ENCODE results near the gene CNDP1.

CNDP1 gene

GRCh38 chr18:74631212-74631611 lies 96.9 kb downstream of the CNDP1 start:
- no peak overlapping the region for H3K4me3 ChIP-seq (ENCODE audit: low read depth, low read length)
- TF ChIP-seq CTCF (IDR thresholded peaks at IDR 0.05; ENCODE audit: insufficient read depth, low read depth, low read length, missing control alignments): no peak

GRCh38 chr18:74631623-74632350 lies 97.5 kb downstream of the CNDP1 start:
- TF ChIP-seq CTCF (IDR thresholded peaks at IDR 0.05; ENCODE audit: insufficient read depth, low read depth, low read length, missing control alignments): no peak
- no peak overlapping the region for H3K4me3 ChIP-seq (ENCODE audit: low read depth, low read length)
- DNase-seq (ENCODE audit: low read depth): no peak

More at GRCh38 chr18:74631212-74631611, 96.9 kb downstream of the CNDP1 start:
- no peak for DNase-seq (ENCODE audit: low read depth)

- TF ChIP-seq CTCF (IDR thresholded peaks at IDR 0.05; ENCODE audit: insufficient read depth, low read depth, low read length, missing control alignments): no peak
- no peak for DNase-seq (ENCODE audit: low read depth)
- no peak overlapping the region for H3K4me3 ChIP-seq (ENCODE audit: low read depth, low read length)
These were observed 98.0 kb downstream of the CNDP1 start for GRCh38 chr18:74632351-74632679.

GRCh38 chr18:74632856-74633255 lies 98.6 kb downstream of the CNDP1 start:
- TF ChIP-seq CTCF (IDR thresholded peaks at IDR 0.05; ENCODE audit: insufficient read depth, low read depth, low read length, missing control alignments): no peak
- H3K4me3 ChIP-seq (ENCODE audit: low read depth, low read length): no peak overlapping the region
- no peak for DNase-seq (ENCODE audit: low read depth)

GRCh38 chr18:74633652-74634352 lies 99.5 kb downstream of the CNDP1 start:
- no peak for DNase-seq (ENCODE audit: low read depth)
- no peak overlapping the region for H3K4me3 ChIP-seq (ENCODE audit: low read depth, low read length)
- TF ChIP-seq CTCF (IDR thresholded peaks at IDR 0.05; ENCODE audit: insufficient read depth, low read depth, low read length, missing control alignments): no peak

- no peak overlapping the region for H3K4me3 ChIP-seq (ENCODE audit: low read depth, low read length)
- TF ChIP-seq CTCF (IDR thresholded peaks at IDR 0.05; ENCODE audit: insufficient read depth, low read depth, low read length, missing control alignments): no peak
- DNase-seq (ENCODE audit: low read depth): no peak
These were observed 101.1 kb downstream of the CNDP1 start for GRCh38 chr18:74635224-74635975.
